ENCODE results near the gene BRI3.

BRI3 gene

GRCh38 chr7:98252425-98253054 lies 28.9 kb upstream of the BRI3 start:
- DNase-seq: no peak

- DNase-seq: no peak
These were observed 27.0 kb upstream of the BRI3 start for GRCh38 chr7:98254516-98254915.

- no peak for DNase-seq
These were observed 26.4 kb upstream of the BRI3 start for GRCh38 chr7:98254951-98255610.

- DNase-seq: no peak
These were observed 25.1 kb upstream of the BRI3 start for GRCh38 chr7:98256431-98256830.

- DNase-seq: no peak
These were observed 23.8 kb upstream of the BRI3 start for GRCh38 chr7:98257701-98258100.

- no peak for DNase-seq
These were observed 15.6 kb upstream of the BRI3 start for GRCh38 chr7:98265841-98266271.

GRCh38 chr7:98266840-98267239 lies 14.6 kb upstream of the BRI3 start:
- no peak for DNase-seq

GRCh38 chr7:98267303-98267702 lies 14.2 kb upstream of the BRI3 start:
- DNase-seq: no peak

GRCh38 chr7:98276241-98276761 lies 5.2 kb upstream of the BRI3 start:
- peak; percentile 71 for DNase-seq

- no peak for DNase-seq
These were observed 3.1 kb upstream of the BRI3 start for GRCh38 chr7:98278408-98278807.

- no peak for DNase-seq
These were observed 2.5 kb upstream of the BRI3 start for GRCh38 chr7:98278936-98279335.

GRCh38 chr7:98280296-98280695 lies 1.2 kb upstream of the BRI3 start:
- DNase-seq: no peak

GRCh38 chr7:98281757-98282606 lies 496 bp downstream of the BRI3 start:
- DNase-seq: no peak

GRCh38 chr7:98282703-98283102 lies 1.2 kb downstream of the BRI3 start:
- DNase-seq: no peak

- DNase-seq: peak; percentile 96
These were observed 1.8 kb downstream of the BRI3 start for GRCh38 chr7:98283127-98283886.

GRCh38 chr7:98283887-98284222 lies 2.4 kb downstream of the BRI3 start:
- DNase-seq: no peak

GRCh38 chr7:98284335-98285036 lies 3.0 kb downstream of the BRI3 start:
- peak; percentile 83 for DNase-seq

GRCh38 chr7:98285157-98286092 lies 3.9 kb downstream of the BRI3 start:
- DNase-seq: no peak

- DNase-seq: no peak
These were observed 4.6 kb downstream of the BRI3 start for GRCh38 chr7:98286093-98286539.

GRCh38 chr7:98286701-98287485 lies 5.4 kb downstream of the BRI3 start:
- no peak for DNase-seq
